HK-2 (cell line): ENCODE results near the gene HAPSTR1.
"Not testable (repeated sequence)": the region's sequence is repeated elsewhere in the genome, so short reads cannot be mapped to it uniquely, and the experiment has no call there.

Source experiments
- DNase-seq: peaks from one replicate; pipeline ENCODE4 v3.0.0-alpha.2; 2018; ENCODE audit not compliant: unreplicated experiment

Gene HAPSTR1

GRCh38 chr16:9090960-9091866, at the start of gene HAPSTR1:
TSS of gene HAPSTR1 (plus strand) at chr16:9091644. CDS start at chr16:9092045, 401 bp downstream.
- peak; percentile 97 for DNase-seq

- peak; percentile 10 for DNase-seq
Measured at GRCh38 chr16:9042533-9042932, 48.9 kb upstream of the HAPSTR1 start.

DNA sequence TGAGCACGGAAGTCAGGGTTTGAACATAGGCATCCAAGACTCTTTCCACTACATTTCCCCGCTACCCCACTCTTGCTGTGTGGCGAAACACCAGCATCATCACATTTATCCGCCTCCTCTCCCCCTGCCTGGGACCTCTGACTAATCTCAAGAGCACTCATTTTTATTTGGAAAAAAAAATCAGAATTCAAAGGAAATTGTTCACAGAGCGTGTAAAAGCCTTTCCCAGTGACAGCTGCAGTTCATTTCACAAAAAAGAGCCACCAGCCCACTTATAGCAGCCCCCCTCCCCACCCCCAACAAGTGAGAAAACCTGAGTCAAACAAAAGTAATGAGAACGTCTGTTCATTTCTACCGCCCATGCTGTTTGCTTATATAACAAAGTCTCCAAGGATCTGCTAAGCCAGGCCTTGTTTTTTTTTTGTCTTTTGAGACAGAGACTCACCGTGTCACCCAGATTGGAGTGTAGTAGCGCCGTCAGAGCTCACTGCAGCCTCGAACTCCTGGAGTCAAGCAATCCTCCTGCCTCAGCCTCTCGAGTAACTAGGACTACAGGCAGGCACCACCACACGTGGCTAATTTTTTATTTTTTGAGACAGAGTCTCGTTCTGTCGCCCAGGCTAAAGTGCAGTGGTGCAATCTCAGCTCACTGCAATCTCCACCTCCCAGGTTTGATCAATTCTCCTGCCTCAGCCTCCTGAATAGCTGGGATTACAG, 48.3 kb upstream of the HAPSTR1 start:
- DNase-seq = no peak

DNA sequence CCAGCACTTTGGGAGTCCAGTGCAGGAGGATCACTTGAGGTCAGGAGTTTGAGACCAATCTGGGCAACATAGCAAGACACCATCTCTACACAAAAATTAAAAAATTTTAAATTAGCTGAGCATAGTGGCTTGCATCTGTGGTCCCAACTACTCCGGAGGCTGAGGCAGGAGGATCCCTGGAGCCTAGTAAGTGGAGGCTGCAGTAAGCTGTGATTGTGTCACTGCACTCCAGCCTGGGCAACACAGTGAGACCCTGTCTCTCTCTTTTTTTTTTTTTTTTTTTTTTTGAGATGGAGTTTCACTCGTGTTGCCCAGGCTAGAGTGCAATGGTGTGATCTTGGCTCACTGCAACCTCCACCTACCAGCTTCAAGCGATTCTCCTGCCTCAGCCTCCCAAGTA, 45.9 kb upstream of the HAPSTR1 start:
- not testable (repeated sequence) for DNase-seq

- DNase-seq = no peak
Measured at GRCh38 chr16:9046667-9047055, 44.8 kb upstream of the HAPSTR1 start.

- DNase-seq = peak; percentile 70
Measured at GRCh38 chr16:9047689-9048301, 43.6 kb upstream of the HAPSTR1 start.

DNA sequence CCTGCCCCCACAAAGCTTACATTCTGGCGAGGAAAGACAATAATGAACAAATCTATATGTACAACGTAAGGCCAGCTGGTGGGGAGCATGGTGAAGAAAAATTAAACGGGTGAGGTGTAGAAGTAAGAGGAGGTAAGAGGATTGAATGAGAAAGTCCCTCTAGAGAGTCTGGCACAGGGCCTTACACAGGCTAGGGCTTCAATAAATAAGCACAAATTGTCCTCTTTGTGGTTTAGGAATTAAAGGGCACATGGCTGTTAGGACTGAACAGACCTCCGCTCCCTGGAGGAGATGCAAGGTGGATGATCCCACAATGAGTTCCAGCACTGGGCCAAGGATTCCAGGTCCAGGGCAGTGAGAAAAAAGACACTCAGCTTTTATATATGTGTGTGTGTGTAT, 43.1 kb upstream of the HAPSTR1 start:
- no peak for DNase-seq

- DNase-seq = no peak
Measured at GRCh38 chr16:9049241-9049640, 42.2 kb upstream of the HAPSTR1 start.

GRCh38 chr16:9050102-9050830, 41.2 kb upstream of the HAPSTR1 start:
- DNase-seq = no peak

- DNase-seq = peak; percentile 28
Measured at GRCh38 chr16:9053006-9053601, 38.3 kb upstream of the HAPSTR1 start.

- no peak for DNase-seq
Measured at GRCh38 chr16:9054460-9054859, 37.0 kb upstream of the HAPSTR1 start.

- no peak for DNase-seq
Measured at GRCh38 chr16:9055115-9055514, 36.3 kb upstream of the HAPSTR1 start.

- DNase-seq = no peak
Measured at GRCh38 chr16:9055661-9056060, 35.8 kb upstream of the HAPSTR1 start.

DNA sequence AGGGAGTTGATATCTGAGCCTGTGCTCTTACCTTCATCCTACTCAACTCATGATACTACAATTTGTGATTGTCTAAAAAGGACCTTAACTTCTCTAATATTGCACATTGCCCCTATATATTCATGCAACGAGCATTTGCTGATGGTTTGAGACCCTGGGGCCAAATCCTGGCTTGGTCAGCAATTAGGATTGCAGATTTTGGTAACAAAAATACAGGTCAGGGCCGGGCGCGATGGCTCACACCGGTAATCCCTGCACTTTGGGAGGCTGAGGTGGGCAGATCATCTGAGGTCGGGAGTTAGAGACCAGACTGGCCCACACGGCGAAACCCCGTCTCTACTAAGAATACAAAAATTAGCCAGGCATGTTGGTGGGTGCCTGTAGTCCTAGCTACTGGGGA, 35.4 kb upstream of the HAPSTR1 start:
- no peak for DNase-seq

DNA sequence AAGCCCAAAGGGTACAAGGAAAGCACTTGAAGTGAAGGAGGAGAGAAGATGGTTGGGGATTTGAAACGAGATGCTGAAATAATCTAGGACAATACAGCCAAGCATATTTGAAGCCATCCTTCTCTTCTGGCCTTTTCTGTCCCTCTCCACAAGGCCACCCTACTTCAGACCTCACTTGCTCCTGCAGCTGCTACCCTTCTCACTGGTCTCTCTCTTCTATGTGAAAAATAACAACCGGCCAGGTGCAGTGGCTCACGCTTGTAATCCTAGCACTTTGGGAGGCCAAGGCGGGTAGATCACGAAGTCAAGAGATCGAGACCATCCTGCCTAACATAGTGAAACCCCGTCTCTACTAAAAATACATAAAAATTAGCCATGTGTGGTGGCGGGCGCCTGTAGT, 33.2 kb upstream of the HAPSTR1 start:
- DNase-seq = no peak

DNA sequence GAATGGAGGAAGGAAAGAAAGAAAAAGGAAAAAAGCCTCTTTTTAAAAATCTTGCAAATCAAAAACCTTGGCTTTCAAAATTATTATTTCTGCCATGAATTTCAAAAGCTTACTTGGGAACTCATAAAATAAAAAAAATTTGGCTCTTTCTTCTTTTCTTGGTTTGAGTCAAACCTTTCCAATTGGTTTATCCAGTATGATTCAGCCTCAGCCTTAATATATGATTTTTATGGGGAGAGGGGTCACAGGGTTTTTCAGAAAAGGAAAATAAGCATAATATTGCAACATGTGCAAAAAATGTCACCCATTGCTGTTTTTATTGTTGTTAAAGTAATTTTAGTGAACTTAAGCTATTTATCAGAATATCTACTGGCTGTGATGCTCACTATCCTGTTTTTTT, 31.2 kb upstream of the HAPSTR1 start:
- DNase-seq = no peak

- no peak for DNase-seq
Measured at GRCh38 chr16:9061358-9061813, 30.1 kb upstream of the HAPSTR1 start.

DNA sequence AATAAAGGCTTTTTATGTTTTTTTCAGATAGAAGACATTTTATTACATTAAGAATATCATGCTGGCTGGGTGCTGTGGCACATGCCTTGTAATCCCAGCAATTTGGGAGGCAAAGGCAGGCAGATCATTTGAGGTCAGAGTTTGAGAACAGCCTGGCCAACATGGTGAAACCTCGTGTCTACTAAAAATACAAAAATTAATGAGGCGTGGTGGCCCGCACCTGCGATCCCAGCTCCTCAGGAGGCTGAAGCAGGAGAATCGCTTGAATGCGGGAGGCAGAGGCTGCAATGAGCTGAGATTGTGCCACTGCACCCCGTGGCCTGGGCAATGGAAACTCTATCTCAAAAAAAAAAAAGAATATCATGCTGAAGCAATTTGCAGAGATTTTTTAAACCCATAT, 29.1 kb upstream of the HAPSTR1 start:
- no peak for DNase-seq

DNA sequence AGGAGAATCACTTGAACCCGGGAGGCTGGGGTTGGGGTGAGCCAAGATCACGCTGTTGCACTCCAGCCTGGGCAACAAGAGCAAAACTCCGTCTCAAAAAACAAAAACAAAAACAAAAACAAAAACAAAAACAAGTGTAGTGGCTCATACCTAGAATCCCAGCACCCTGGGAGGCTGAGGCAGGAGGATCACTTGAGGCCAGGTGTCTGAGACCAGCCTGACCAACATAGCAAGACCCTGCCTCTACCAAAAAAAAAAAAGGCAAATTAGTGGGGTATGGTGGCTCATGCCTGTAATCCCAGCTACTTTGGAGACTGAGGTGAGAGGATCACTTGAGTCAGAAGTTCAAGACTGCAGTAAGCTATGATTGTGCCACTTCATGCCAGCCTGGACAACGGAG, 26.4 kb upstream of the HAPSTR1 start:
- no peak for DNase-seq

DNA sequence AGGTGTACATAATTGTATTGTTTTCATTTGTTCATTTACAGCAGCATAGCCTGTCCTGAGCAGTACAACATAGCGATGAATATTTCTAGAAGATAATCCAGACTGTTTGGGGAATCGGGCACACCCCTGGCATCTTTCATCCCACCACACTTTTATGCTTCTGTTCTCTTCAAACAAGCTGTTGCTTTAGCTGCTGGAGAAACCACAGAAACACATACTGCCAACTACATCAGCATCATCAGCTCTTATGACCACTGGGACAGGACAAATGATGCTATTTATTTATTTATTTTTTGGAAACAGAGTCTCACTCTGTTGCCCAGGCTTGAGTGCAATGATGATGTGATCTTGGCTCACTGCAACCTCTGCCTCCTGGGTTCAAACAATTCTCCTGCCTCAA, 22.6 kb upstream of the HAPSTR1 start:
- no peak for DNase-seq

DNA sequence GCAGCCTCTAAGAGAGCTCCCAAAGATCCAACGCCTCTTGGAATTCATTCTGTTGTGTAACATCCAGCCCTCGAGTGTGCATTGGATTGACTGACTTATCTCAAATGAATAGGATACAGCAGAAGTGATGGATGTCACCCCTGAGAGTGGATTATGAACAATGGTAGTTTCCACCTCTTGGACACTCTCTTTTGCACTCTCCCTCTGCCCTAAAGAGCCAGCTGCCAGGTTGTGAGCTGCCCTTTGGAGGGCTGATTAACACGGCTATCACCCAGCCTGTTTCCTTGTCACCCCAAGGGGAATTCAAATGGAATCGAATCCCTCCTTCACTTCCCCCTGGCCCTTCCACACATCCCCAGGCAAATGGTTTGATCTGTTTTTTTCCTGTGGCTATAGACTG, 21.2 kb upstream of the HAPSTR1 start:
- no peak for DNase-seq
